ENCODE results near the gene MYOG. TPM values are rescaled to one million over a fixed set of nuclear protein-coding genes. Genes with fewer than 3 reads are reported as not detected.

Gene MYOG
- total and polyA plus RNA-seq, 2 of the 13 experiments (the other 11 are each of a cell fraction or from before 2014, with no cell fraction given) = not detected

- TF ChIP-seq FOSL2 (CRISPR knock-in tag; IDR thresholded peaks at IDR 0.05) = no peak
- no peak for TF ChIP-seq STAG1 (CRISPR knock-in tag; IDR thresholded peaks at IDR 0.05)
- no peak for TF ChIP-seq PLRG1 (conservative IDR thresholded peaks at IDR 0.05)
- no peak for TF ChIP-seq ZNF569 (CRISPR knock-in tag; IDR thresholded peaks at IDR 0.05; ENCODE audit: borderline replicate concordance)
- TF ChIP-seq ZNF501 (CRISPR knock-in tag; IDR thresholded peaks at IDR 0.05) = no peak
- TF ChIP-seq ZNF629 (CRISPR knock-in tag; conservative IDR thresholded peaks at IDR 0.05) = no peak
- no peak for TF ChIP-seq CBFB (CRISPR knock-in tag; IDR thresholded peaks at IDR 0.05)
- no peak for TF ChIP-seq ARNT2 (CRISPR knock-in tag; IDR thresholded peaks at IDR 0.05; ENCODE audit: low read depth)
- no peak for TF ChIP-seq NFIB (CRISPR knock-in tag; IDR thresholded peaks at IDR 0.05; ENCODE audit: borderline replicate concordance)
- no peak for TF ChIP-seq ZNF576 (CRISPR knock-in tag; IDR thresholded peaks at IDR 0.05)
- no peak for TF ChIP-seq ZNF142 (CRISPR knock-in tag; IDR thresholded peaks at IDR 0.05)
- no peak for TF ChIP-seq CBX1 (IDR thresholded peaks at IDR 0.05; ENCODE audit: low read depth)
- H2AFZ ChIP-seq (ENCODE audit: low read length) = no peak overlapping the region
- BruUV-seq (replicated peaks) = no TSS peak
- WGBS (ENCODE audit: low lambda C conversion rate) = 55% methylated on average over 7 of the region's 7 CpGs
- no peaks in the 10 kb centered on the region for H3K9me3 ChIP-seq (ENCODE audit: low read length)
- FAIRE-seq (no peak), ATAC-seq (no peak), DNase-seq (ENCODE audit: low spot score) (no peak)
- no peaks in the 10 kb centered on the region for H3K4me1 ChIP-seq (ENCODE audit: insufficient read depth, low read length)
- no peak overlapping the region for H3K9ac ChIP-seq (ENCODE audit: insufficient read depth, low read depth, low read length)
- H3K4me3 ChIP-seq (replicated peaks in 1 of 3; ENCODE audit: insufficient read depth in 1 of 3, low read depth in 2 of 3, low read length in 3 of 3) = no peak overlapping the region
- intact Hi-C loops (cut with micrococcal nuclease; ENCODE audit: unreplicated experiment) (no loop called here), in situ Hi-C loops (cut with HindIII; ENCODE audit: extremely low pct_ligation_motif_present, low pct_unique_long_range_greater_than_20kb) (no loop called here)
- no peaks in the 10 kb centered on the region for H3K79me2 ChIP-seq (ENCODE audit: insufficient read depth, low read length)
- no peak overlapping the region for H3K4me2 ChIP-seq (ENCODE audit: low read depth, low read length)
- peaks cover under 1 to 15% of the 10 kb centered on the region in 2 experiments; a peak in 4 of 5 replicates for H3K27me3 ChIP-seq (ENCODE audit: control insufficient read depth in 1 of 2, insufficient read depth in 2 of 2, low read length in 2 of 2)
- H3K36me3 ChIP-seq (replicated peaks in 1 of 2; ENCODE audit: control insufficient read depth in 1 of 2, insufficient read depth in 2 of 2, low read length in 2 of 2) = no peaks in the 10 kb centered on the region
- H3K27ac ChIP-seq (ENCODE audit: extremely low read length, insufficient read depth, low read length) = no peak overlapping the region
- ChIA-PET POLR2A (no interaction called here), CTCF (ENCODE audit: low intra/inter-chr PET ratio, low total read pairs) (no interaction called here)
- H4K20me1 ChIP-seq (ENCODE audit: insufficient read depth, low read length) = 0 out of 2 replicates have a peak, but pooled peaks cover 1% of the 10 kb centered on the region
Observed at GRCh38 chr1:203044546-203045250, 41.1 kb downstream of the MYOG start.
